ENCODE results near the gene HTR3B. TPM values are rescaled to one million over a fixed set of nuclear protein-coding genes. Genes with fewer than 3 reads are reported as not detected.

HTR3B gene, protein sequence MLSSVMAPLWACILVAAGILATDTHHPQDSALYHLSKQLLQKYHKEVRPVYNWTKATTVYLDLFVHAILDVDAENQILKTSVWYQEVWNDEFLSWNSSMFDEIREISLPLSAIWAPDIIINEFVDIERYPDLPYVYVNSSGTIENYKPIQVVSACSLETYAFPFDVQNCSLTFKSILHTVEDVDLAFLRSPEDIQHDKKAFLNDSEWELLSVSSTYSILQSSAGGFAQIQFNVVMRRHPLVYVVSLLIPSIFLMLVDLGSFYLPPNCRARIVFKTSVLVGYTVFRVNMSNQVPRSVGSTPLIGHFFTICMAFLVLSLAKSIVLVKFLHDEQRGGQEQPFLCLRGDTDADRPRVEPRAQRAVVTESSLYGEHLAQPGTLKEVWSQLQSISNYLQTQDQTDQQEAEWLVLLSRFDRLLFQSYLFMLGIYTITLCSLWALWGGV
- total RNA-seq: not detected
- long read RNA-seq: 0 reads

DNA sequence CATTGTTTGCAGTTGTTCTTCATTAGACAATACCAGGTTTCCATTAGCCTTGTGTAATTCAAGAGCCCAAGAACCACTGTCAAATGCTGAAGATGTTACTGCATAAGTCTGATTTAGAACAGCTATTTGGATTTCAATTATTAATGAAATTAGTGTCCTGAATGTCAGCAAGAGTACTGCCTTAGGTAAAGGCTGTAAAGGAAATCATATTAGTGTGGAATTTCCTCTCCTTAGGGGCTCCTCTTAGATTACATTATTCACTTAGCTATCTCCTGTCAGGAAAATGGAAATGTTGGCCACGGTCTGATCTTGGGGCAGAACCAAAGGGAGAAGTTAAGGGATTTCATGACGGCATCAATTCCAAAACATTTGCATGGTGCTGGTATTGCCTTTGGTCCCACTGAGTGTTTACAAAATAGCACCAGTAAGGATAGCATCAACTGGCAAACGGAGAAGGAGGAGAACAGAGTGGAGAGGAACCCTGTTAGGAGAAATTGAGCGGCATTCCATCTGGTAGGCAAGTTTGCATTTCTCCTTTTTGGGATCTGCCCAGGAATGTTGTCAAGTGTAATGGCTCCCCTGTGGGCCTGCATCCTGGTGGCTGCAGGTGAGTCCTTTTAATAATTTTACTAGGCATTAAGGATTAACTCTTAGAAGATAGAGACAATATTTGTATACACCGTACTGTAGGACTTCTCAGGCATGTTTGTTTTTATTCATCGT, at the start of gene HTR3B:
Gene HTR3B (plus strand): TSS at position 418 of the 723 bp plus-strand sequence. CDS start 138 bp downstream, at position 556.
- ATAC-seq (no peak), DNase-seq (ENCODE audit: missing footprints) (no peak)
- intact Hi-C loops (cut with DNase I): no loop called here

DNA sequence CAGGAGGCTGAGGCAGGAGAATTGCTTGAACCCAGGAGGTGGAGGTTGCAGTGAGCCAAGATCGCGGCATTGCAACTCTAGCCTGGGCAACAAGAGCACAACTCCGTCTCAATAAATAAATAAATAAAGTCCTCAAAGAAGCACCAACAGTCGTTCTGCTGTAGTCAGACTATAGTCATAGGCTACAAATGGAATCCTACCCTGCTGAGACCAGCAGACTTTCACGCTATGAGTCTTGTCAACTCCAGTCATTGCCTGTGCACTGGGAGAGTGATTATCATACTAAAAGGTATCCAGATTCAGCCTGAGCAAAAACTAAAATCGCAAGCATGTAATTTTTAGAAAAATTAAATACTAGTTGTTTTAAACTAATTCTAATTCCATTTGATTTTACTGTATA, 48.8 kb upstream of the HTR3B start:
- DNase-seq (ENCODE audit: missing footprints) (no peak), ATAC-seq (no peak)
- intact Hi-C loops (cut with DNase I): no loop called here

GRCh38 chr11:113856966-113857759, 47.4 kb upstream of the HTR3B start:
- ATAC-seq (no peak), DNase-seq (ENCODE audit: missing footprints) (no peak)
- intact Hi-C loops (cut with DNase I): no loop called here

- no peak for DNase-seq (ENCODE audit: missing footprints)
- no peak for ATAC-seq
- intact Hi-C loops (cut with DNase I): no loop called here
Observed at GRCh38 chr11:113859665-113860064, 44.9 kb upstream of the HTR3B start.

- no peak for DNase-seq (ENCODE audit: missing footprints)
- intact Hi-C loops (cut with DNase I): no loop called here
- ATAC-seq: no peak
Observed at GRCh38 chr11:113862435-113862834, 42.2 kb upstream of the HTR3B start.

- no peak for DNase-seq (ENCODE audit: missing footprints)
- ATAC-seq: no peak
- intact Hi-C loops (cut with DNase I): no loop called here
Observed at GRCh38 chr11:113864410-113864809, 40.2 kb upstream of the HTR3B start.

DNA sequence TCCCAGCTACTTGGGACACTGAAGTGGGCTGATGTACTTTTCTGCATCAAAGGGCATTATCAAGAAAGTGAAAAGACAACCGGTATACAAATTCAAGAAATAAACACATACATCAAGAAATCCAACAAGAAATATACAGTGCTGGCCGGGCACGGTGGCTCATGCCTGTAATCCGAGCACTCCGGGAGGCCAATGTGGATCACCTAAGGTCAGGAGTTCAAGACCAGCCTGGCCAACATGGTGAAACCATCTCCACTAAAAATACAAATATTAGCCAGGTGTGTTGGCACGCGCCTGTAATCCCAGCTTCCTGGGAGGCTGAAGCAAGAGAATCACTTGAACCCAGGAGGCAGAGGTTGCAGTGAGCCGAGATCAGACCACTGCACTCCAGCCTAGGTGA, 38.7 kb upstream of the HTR3B start:
- intact Hi-C loops (cut with DNase I): no loop called here
- ATAC-seq (no peak), DNase-seq (ENCODE audit: missing footprints) (no peak)

GRCh38 chr11:113867843-113868503, 36.6 kb upstream of the HTR3B start:
- ATAC-seq (no peak), DNase-seq (ENCODE audit: missing footprints) (no peak)
- intact Hi-C loops (cut with DNase I): no loop called here

DNA sequence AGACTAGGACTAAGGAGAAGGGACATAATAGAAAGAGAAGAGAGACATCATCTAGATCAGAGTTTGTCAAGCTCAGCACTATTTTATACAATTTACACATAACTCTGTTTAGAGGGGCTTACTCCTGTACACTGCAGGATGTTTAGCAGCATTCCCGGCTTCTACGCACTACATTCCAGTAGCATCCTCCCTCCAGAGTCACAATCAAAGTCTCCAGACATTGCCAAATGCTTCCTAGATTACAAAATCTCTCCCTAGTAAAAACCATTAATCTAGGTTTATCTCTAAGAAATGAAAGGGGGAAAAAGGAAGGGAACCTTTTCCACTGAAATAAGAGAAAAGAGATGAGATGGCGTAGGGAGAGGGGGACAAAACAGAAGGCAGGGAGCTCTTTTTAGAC, 33.3 kb upstream of the HTR3B start:
- no peak for ATAC-seq
- intact Hi-C loops (cut with DNase I): loop anchor here (5.0 to 10.0 kb wide), 2 partner anchors 34 to 67 kb away; no protein-coding TSS in a partner anchor
- DNase-seq (ENCODE audit: missing footprints): no peak

GRCh38 chr11:113873236-113873626, 31.4 kb upstream of the HTR3B start:
- intact Hi-C loops (cut with DNase I): loop anchor here (5.0 to 10.0 kb wide), 2 partner anchors 36 to 68 kb away; no protein-coding TSS in a partner anchor
- DNase-seq (ENCODE audit: missing footprints): no peak
- ATAC-seq: peak; percentile 73

- DNase-seq (ENCODE audit: missing footprints) (no peak), ATAC-seq (no peak)
- intact Hi-C loops (cut with DNase I): loop anchor here (5.0 to 10.0 kb wide), 2 partner anchors 37 to 69 kb away; no protein-coding TSS in a partner anchor
Observed at GRCh38 chr11:113874096-113874495, 30.5 kb upstream of the HTR3B start.

GRCh38 chr11:113874581-113875233, 29.9 kb upstream of the HTR3B start:
- DNase-seq (ENCODE audit: missing footprints) (no peak), ATAC-seq (no peak)
- intact Hi-C loops (cut with DNase I): loop anchor here (5.0 to 10.0 kb wide), 2 partner anchors 37 to 70 kb away; no protein-coding TSS in a partner anchor

DNA sequence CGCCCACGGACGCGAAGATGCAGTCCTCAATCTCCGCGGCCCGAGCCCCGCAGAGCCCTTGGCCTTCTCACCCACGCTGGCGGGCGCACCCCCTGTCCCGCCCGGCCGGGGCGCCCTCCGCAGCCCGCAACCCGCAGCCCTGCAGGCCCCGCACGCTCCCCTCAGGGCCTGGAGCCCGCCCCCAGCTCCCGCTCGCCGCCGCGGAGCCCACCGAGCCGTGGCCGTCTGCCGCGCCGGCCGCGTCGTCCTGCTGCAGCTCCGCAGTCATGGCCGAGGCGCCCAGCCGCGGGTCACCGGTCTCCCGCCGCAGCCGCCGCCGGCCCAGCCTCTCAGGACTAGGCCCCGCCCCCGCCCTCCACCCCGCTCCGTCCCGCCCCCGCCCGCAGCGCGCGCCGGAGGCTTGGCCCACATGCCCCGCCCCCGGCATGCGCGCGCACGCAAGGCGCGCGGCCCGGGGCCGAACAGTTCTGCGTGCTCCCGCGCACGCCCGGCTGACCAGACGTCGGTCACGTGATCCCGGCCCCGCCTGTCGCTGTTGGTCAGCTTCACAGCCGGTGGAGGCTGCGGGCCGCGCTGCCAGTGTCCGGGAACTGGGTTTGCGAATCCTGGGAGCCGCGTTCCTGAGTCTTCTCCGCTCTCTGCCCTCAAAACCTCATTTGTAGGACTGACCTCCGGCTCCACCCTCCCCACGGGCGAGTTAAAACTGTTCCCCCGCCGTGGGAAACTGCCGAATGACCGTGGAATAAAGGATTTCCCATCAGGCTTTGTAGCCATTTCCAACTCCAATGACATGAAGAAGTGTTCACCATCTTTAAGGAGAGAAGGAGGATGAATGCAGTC, 29.1 kb upstream of the HTR3B start, which contains the start of gene USP28:
Gene USP28 (minus strand): TSS at position 339 of the 840 bp plus-strand sequence. CDS start 71 bp downstream, at position 268.
- intact Hi-C loops (cut with DNase I): loop anchor here (10.0 kb wide), 1 partner anchor 71 kb away; no protein-coding TSS in a partner anchor
- DNase-seq (ENCODE audit: missing footprints): peak; percentile 99
- ATAC-seq: peak; percentile 89

DNA sequence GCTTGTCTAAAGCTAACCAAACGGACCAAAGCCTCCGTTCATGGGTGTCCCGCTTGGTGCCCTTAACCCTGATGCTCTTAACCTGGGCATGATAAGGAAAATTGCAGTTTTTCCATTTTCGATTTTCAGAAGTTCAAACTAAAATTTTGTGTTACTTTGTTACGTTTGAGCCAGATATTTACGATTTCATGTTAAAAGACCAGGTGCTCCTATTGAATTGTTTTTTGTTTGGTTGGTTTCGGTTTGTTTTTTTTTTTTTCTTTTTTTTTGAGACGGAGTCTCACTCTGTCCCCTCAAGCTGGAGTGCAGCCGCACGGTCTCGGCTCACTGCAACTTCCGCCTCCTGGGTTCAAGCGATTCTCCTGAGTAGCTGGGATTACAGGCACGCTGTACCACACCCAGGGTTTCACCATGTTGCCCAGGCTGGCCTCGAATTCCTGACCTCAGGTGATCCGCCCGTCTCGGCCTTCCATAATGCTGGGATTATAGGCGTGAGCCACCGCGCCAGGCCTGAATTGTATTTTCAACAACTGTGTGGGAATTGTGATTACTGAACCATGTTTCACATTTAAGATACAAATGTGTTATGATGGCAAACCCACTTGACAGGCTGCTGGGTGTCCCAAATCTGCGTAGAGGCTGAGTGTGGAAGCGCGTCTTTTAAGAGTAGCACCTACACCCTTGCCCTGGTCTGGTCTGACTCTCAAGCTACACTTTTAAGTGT, 28.4 kb upstream of the HTR3B start:
- no peak for DNase-seq (ENCODE audit: missing footprints)
- no peak for ATAC-seq
- intact Hi-C loops (cut with DNase I): loop anchor here (10.0 kb wide), 1 partner anchor 71 kb away; no protein-coding TSS in a partner anchor

DNA sequence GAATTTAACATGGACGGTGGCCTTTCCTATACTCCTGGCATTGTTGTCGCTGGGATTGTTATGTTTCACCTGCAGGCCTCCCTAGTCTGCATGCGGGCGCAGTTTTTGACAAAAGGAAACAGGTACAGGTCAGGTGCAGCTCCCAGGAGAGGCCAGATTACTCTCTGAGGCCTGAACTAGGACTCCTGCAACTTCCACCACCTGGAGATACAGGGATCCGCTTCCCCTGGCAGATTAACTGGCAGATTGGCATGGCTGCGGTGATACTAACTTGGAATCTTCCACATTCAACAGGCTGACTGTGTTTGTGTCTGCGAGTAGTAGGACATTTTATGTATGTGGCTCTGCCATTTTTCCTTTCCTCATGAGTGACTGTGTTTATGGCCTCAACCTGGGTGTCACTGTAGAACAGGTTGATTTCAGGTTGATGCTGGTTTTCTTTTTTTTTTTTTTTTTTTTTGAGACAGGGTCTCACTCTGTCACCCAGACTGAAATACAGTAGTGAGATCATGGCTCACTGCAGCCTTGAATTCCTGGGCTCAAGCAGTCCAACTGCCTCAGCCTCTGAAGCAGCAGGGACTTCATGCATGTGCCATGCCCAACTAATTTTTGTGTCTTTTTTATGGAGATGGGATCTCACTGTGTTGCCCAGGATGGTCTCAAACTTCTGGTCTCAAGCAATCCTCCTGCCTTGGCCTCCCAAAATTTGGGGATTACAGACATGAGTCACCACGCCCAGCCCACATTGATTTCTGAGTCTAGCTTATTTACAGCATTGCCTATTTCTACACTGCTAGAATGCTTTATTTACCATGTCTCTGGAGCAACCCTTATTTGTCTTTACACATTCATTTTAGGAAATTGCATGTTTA, 27.6 kb upstream of the HTR3B start:
- no peak for DNase-seq (ENCODE audit: missing footprints)
- intact Hi-C loops (cut with DNase I): loop anchor here (10.0 kb wide), 1 partner anchor 72 kb away; no protein-coding TSS in a partner anchor
- no peak for ATAC-seq

All from Right ventricle myocardium inferior (tissue), 1 donor.